ENCODE measurements around the gene RPLP2. TPM values are rescaled to one million over a fixed set of nuclear protein-coding genes. Genes with fewer than 3 reads are reported as not detected.

Gene RPLP2
- total RNA-seq, 1 donor from 2014 or later, result 418 TPM

- Histone ChIP-seq H3K4me2 (no peak overlapping the region), H3K9ac (no peak overlapping the region), H4K20me1 (ENCODE audit: low read depth) (peaks cover 59% of the 10 kb centered on the region), H3F3A (ENCODE audit: low read depth) (peaks cover 6% of the 10 kb centered on the region), H3K27me3 (no peaks in the 10 kb centered on the region), H3K4me1 (peaks cover 9% of the 10 kb centered on the region), H3K27ac (no peak overlapping the region), H3K36me3 (no peaks in the 10 kb centered on the region), H2AFZ (replicated peaks) (no peak overlapping the region), H3K9me3 (ENCODE audit: low read depth) (no peaks in the 10 kb centered on the region), H3K4me3 (no peak overlapping the region), H3K79me2 (ENCODE audit: low read depth) (peaks cover 29% of the 10 kb centered on the region)
- peak; percentile 1 for DNase-seq (ENCODE audit: low spot score)
- no peaks in the 10 kb centered on the region for H3K27me3 Mint-ChIP-seq (ENCODE audit: insufficient read depth, low read depth)
- H3K9me3 Mint-ChIP-seq, result no peaks in the 10 kb centered on the region
- H3K4me3 Mint-ChIP-seq, result no peak overlapping the region
- no peak overlapping the region for H3K27ac Mint-ChIP-seq
- TF ChIP-seq EZH2phosphoT487 (IDR thresholded peaks at IDR 0.05), result no peak
- TF ChIP-seq, protein P1, sequence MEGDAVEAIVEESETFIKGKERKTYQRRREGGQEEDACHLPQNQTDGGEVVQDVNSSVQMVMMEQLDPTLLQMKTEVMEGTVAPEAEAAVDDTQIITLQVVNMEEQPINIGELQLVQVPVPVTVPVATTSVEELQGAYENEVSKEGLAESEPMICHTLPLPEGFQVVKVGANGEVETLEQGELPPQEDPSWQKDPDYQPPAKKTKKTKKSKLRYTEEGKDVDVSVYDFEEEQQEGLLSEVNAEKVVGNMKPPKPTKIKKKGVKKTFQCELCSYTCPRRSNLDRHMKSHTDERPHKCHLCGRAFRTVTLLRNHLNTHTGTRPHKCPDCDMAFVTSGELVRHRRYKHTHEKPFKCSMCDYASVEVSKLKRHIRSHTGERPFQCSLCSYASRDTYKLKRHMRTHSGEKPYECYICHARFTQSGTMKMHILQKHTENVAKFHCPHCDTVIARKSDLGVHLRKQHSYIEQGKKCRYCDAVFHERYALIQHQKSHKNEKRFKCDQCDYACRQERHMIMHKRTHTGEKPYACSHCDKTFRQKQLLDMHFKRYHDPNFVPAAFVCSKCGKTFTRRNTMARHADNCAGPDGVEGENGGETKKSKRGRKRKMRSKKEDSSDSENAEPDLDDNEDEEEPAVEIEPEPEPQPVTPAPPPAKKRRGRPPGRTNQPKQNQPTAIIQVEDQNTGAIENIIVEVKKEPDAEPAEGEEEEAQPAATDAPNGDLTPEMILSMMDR (IDR thresholded peaks at IDR 0.05), result no peak
- no peak for TF ChIP-seq EZH2 (IDR thresholded peaks at IDR 0.05)
- peaks cover 9% of the 10 kb centered on the region for H3K36me3 Mint-ChIP-seq
- H3K4me1 Mint-ChIP-seq, result peaks cover 5% of the 10 kb centered on the region
Observed at GRCh38 chr11:770642-771616, 38.8 kb upstream of the RPLP2 start.

DNA sequence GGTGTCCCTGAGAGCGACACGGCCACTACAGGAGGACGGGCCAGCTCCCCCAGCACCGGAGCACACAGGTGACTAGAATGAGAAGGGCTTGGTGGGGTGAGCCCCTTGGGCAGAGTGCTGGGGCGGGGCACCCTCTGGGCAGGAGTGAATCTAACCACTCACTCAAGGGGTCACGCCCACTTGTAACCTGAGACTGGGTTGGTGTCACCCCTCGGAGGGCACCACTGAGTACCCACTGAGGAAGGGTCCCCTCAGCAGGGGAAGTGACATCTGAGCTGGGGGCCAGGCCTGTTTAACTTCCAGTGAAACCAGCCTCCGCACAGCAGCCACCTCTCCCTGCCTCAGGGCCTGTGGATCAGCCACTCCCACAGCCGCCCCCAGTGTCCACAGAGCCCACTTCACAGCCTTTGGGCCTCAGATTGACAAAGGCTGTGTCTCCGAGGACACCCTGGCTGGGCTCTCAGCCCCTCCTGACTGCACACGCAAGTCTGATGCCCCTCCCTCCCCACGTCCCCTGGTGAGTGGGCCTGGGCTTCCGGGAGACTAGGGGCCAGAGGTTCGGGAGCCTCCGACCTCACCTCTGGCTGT is 38.1 kb upstream of the RPLP2 start:
- Histone ChIP-seq H4K20me1 (ENCODE audit: low read depth) (peaks cover 66% of the 10 kb centered on the region), H3F3A (ENCODE audit: low read depth) (peaks cover 8% of the 10 kb centered on the region), H3K27ac (peak overlapping the region; percentile 53), H3K4me2 (no peak overlapping the region), H3K4me1 (peaks cover 16% of the 10 kb centered on the region), H2AFZ (replicated peaks) (no peak overlapping the region), H3K4me3 (no peak overlapping the region), H3K27me3 (no peaks in the 10 kb centered on the region), H3K79me2 (ENCODE audit: low read depth) (peaks cover 37% of the 10 kb centered on the region), H3K9me3 (ENCODE audit: low read depth) (no peaks in the 10 kb centered on the region), H3K9ac (no peak overlapping the region), H3K36me3 (no peaks in the 10 kb centered on the region)
- peaks cover 11% of the 10 kb centered on the region for H3K4me1 Mint-ChIP-seq
- peaks cover 5% of the 10 kb centered on the region for H3K36me3 Mint-ChIP-seq
- no peaks in the 10 kb centered on the region for H3K9me3 Mint-ChIP-seq
- TF ChIP-seq, protein P1 (IDR thresholded peaks at IDR 0.05), result no peak
- TF ChIP-seq EZH2phosphoT487 (IDR thresholded peaks at IDR 0.05) (no peak), EZH2 (IDR thresholded peaks at IDR 0.05) (no peak)
- no peak overlapping the region for H3K4me3 Mint-ChIP-seq
- peak; percentile 6 for DNase-seq (ENCODE audit: low spot score)
- H3K27ac Mint-ChIP-seq, result no peak overlapping the region
- H3K27me3 Mint-ChIP-seq (ENCODE audit: insufficient read depth, low read depth), result no peaks in the 10 kb centered on the region

GRCh38 chr11:772429-773390 is 37.1 kb upstream of the RPLP2 start:
- Histone ChIP-seq H2AFZ (replicated peaks) (no peak overlapping the region), H3K27ac (no peak overlapping the region), H3K79me2 (ENCODE audit: low read depth) (peaks cover 41% of the 10 kb centered on the region), H3K27me3 (no peaks in the 10 kb centered on the region), H3K4me2 (no peak overlapping the region), H3K9ac (peak overlapping the region; percentile 22), H3F3A (ENCODE audit: low read depth) (peaks cover 7% of the 10 kb centered on the region), H3K4me1 (peaks cover 16% of the 10 kb centered on the region), H3K9me3 (ENCODE audit: low read depth) (no peaks in the 10 kb centered on the region), H4K20me1 (ENCODE audit: low read depth) (peaks cover 62% of the 10 kb centered on the region), H3K36me3 (no peaks in the 10 kb centered on the region), H3K4me3 (no peak overlapping the region)
- no peaks in the 10 kb centered on the region for H3K9me3 Mint-ChIP-seq
- no peak overlapping the region for H3K4me3 Mint-ChIP-seq
- H3K36me3 Mint-ChIP-seq, result peaks cover 2% of the 10 kb centered on the region
- H3K4me1 Mint-ChIP-seq, result peaks cover 11% of the 10 kb centered on the region
- no peak for TF ChIP-seq EZH2 (IDR thresholded peaks at IDR 0.05)
- no peak for TF ChIP-seq EZH2phosphoT487 (IDR thresholded peaks at IDR 0.05)
- TF ChIP-seq, protein P1 (IDR thresholded peaks at IDR 0.05), result no peak
- H3K27me3 Mint-ChIP-seq (ENCODE audit: insufficient read depth, low read depth), result no peaks in the 10 kb centered on the region
- peak; percentile 2 for DNase-seq (ENCODE audit: low spot score)
- no peak overlapping the region for H3K27ac Mint-ChIP-seq

Measured in neural progenitor cell (in vitro differentiated cells).